ENCODE data around the gene CEACAM21.

- TF ChIP-seq POLR2A (IDR thresholded peaks at IDR 0.05), result no peak
- TF ChIP-seq, protein P1, sequence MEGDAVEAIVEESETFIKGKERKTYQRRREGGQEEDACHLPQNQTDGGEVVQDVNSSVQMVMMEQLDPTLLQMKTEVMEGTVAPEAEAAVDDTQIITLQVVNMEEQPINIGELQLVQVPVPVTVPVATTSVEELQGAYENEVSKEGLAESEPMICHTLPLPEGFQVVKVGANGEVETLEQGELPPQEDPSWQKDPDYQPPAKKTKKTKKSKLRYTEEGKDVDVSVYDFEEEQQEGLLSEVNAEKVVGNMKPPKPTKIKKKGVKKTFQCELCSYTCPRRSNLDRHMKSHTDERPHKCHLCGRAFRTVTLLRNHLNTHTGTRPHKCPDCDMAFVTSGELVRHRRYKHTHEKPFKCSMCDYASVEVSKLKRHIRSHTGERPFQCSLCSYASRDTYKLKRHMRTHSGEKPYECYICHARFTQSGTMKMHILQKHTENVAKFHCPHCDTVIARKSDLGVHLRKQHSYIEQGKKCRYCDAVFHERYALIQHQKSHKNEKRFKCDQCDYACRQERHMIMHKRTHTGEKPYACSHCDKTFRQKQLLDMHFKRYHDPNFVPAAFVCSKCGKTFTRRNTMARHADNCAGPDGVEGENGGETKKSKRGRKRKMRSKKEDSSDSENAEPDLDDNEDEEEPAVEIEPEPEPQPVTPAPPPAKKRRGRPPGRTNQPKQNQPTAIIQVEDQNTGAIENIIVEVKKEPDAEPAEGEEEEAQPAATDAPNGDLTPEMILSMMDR (IDR thresholded peaks at IDR 0.05), result no peak
These were observed 29.0 kb upstream of the CEACAM21 start for GRCh38 chr19:41546961-41547360.

All from Peyer's patch (tissue), 4 donors.